Activated CD8-positive, alpha-beta memory T cell treated with anti-CD3 and anti-CD28 coated beads, Interleukin-2, amount 50 U/mL, for 4 hours (primary cell): ENCODE data around the gene JADE1.

Experiments
- DNase-seq: peaks from one replicate; pipeline ENCODE4 v3.0.0-alpha.2; 2020

The JADE1 gene

GRCh38 chr4:128879283-128879682 is 69.8 kb downstream of the JADE1 start:
- no peak for DNase-seq

DNA sequence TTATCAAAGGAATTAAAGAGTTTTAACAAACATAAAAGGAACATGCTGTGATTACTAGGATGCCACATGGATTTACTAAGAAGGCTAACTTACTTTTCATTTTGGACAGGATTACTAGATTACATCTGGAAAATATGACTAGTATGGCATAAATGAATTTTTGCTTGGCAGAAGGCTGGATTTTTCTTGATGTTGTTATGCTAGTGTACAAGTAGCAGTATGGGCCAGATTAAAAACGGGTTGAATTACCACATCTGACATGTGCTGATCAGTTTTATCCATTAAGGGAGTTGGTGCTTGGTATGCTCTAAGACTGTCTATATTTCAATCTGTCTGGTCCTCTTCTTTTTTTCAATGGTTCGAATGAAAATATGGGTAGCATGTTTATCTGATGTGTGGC is 70.5 kb downstream of the JADE1 start:
- no peak for DNase-seq

- DNase-seq: no peak
Observed at GRCh38 chr4:128880662-128881061, 71.2 kb downstream of the JADE1 start.

DNA sequence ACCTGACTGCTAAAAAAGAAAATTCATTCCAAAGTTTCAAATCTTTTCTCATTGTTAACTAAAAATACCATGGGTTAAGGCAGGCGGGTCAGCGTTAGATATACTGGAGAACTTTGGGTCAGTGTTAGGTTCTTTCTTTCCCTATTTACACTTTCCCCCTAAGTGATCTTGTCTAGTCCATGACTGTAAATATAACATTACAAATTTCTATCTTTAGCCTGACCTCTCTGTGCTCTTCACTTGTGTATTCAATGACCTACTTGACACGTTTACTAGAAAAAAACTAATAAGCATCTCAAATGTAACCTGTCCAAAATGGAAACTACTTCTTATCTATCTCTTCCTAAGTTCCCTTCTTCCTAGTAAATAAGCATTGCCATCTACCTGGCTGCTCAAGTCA is 95.3 kb downstream of the JADE1 start:
- no peak for DNase-seq

GRCh38 chr4:128906581-128906980 is 97.1 kb downstream of the JADE1 start:
- no peak for DNase-seq

GRCh38 chr4:128907981-128908380 is 98.5 kb downstream of the JADE1 start:
- no peak for DNase-seq

GRCh38 chr4:128908735-128909134 is 99.2 kb downstream of the JADE1 start:
- DNase-seq: no peak

- DNase-seq: no peak
Observed at GRCh38 chr4:128913228-128913627, 103.7 kb downstream of the JADE1 start.

GRCh38 chr4:128915544-128915943 is 106.0 kb downstream of the JADE1 start:
- DNase-seq: no peak

DNA sequence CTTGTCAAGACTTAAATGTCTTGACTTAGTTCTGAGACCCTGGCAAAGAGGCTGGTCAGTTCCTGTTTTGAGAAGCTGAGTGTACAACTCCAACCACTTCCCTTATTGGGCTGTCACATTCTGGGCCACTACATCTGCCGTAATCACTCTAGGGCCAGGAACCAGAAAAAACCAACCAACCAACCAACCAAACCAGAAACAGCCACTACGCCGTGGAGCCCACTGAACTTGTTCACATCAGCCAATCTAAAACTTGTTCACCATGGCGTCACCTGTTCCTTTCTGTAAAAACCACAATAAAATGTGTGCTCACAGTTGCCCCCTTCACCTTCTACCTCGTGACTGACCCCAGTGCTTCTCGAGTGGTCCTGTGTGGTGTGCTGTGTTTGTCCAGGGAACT is 107.3 kb downstream of the JADE1 start:
- DNase-seq: no peak

- DNase-seq: no peak
Observed at GRCh38 chr4:128917781-128918180, 108.3 kb downstream of the JADE1 start.

GRCh38 chr4:128921954-128922353 is 112.5 kb downstream of the JADE1 start:
- DNase-seq: no peak
